SK-MEL-5 (cell line): Measurements from ENCODE around the gene PTPRF. TPM values are rescaled to one million over a fixed set of nuclear protein-coding genes. Genes with fewer than 3 reads are reported as not detected.

ENCODE experiments used
- DNase-seq: peaks from one replicate; pipeline ENCODE4 v3.0.0-alpha.2; 2016; ENCODE audit warnings: low read depth, low spot score
- in situ Hi-C: cut with HindIII; loops from 2 replicates; pipeline ENCODE4 v1.10.0; 2016; ENCODE audit warnings: low sequenced_read_pairs, high pct_unique_total_duplicates, low pct_unique_long_range_greater_than_20kb
- total RNA-seq: library from RNA; depleted of rRNA; stranded (reverse); fragments of >200 nt; shearing (Covaris generic); gene quantifications from 2 replicates; pipeline ENCODE4 v1.2.3, GENCODE V29; 2014

PTPRF gene
- total RNA-seq, 1 experiment from 2014 or later = 6.3 TPM

DNA sequence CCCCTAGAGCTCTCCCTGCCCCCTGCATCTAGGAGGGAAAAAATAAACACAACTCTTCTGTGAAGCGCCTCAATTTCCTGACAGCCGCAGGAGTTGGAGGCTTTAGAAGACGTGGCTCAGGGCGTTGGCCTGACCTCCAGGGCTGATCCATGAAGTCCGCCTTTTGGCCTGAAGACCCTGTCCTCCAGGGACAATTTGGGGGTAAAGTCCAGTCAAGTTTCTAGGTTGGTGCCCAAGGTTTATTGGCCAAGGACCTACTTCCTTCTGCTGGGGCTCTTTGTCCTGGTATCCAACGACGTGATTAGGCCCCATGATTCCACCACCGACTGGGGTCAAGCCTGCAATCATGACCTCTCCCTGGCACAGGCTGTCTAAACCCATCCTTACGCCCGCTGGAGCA is 54.9 kb downstream of the PTPRF start:
- DNase-seq = no peak
- in situ Hi-C loops = no loop called here

DNA sequence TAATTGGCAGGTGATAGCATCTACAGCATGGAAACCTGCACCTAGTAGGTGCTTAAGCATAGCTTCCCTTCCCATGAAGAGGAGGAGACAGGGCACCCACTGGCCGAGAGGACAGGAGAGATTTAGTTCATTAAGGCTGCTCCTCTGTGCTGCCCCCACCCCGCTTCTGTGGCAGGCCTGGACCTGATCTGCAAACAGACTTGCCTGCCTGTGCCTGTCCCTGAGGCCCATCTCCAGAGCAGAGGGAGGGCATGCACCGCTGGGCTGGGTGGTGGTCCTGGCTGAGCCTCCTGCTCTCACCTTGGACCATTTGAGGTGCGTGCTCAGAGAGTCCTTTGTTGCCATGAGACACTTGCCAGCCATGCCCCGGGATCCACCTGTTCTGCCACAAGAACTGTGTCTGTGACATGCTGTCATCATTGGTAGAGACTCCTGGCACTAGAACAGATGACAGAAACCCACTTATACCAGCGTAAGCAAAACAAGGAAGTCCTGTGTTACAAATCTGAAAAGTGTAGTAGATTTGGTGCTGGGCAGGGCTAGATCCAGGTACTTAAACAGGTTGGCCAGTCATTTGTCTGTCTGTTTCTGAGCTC is 55.6 kb downstream of the PTPRF start:
- in situ Hi-C loops = no loop called here

DNA sequence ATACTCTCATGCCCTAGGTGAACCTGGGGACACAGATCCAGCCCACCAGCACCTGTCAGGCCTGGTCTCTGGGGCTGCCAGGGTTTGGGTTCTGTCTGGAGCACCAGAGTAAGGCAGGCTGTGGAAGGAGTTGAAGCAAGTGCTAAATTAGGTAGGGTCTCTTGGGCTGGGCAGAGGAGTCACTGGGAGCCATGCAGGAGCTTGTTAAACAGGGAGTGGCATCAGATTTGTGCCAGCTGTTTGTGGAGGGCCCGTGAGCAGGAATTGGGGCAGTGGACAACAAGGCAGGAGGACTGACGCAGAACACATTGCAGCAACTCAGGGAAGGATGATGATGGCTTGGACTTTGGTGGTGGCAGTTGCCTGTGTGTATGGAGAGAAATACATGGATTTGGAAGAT is 56.3 kb downstream of the PTPRF start:
- in situ Hi-C loops = no loop called here
- no peak for DNase-seq

More for the DNA sequence above, 55.6 kb downstream of the PTPRF start:
- DNase-seq = no peak

DNA sequence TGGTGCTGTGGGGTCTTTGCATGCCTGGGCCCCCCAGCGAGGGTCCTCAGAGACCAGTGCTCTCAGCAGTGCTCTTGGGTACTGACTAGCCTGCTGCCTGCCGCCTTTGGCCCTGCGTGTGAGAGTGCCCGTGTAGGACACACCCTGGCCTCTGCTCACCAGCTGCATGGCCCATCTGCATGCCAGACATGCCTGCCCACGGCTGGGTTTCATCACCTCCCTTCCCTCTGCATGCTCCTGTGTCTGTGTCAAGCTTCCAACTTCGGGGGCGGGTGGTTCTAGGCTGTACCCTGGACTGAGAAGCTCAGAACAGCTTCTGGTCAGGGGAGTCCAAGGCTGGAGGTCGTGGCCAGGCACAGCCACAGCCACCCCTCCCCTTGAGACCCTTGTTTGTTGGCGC is 56.9 kb downstream of the PTPRF start:
- in situ Hi-C loops = no loop called here
- DNase-seq = no peak

DNA sequence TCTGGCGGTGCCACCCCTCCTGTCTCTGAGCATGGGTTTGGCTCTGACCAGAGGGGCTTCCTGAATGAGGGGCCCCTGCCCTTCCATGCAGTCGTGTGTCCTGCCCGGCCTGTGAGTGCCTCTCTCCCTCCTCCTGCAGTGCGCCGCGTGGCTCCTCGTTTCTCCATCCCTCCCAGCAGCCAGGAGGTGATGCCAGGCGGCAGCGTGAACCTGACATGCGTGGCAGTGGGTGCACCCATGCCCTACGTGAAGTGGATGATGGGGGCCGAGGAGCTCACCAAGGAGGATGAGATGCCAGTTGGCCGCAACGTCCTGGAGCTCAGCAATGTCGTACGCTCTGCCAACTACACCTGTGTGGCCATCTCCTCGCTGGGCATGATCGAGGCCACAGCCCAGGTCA is 57.9 kb downstream of the PTPRF start:
- in situ Hi-C loops = no loop called here
- no peak for DNase-seq

DNA sequence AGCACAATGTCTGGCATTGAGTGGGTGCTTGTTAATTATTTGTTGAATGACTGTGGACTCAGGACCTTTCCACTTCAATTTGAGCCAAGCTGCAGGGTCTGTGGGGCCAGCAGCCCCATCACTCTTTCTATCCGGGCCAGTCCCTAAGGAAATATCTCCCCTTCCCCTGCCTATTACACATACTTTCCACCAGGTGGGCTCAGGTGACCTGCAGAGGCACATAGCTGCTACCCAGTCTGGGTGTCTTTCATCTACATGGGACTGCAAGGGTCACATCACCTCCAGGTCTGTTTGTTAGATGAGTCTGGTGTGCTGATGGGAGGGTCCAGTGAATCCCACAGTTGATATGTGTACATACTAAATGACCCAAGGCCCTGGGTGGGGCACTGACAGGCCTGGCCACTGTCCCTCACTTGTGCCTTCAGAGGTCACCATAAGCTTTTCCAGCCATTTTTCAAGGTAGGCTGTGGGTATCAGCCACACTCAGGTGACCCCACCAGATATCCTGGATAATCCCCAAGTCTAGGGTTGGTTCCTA is 59.8 kb downstream of the PTPRF start:
- no peak for DNase-seq

DNA sequence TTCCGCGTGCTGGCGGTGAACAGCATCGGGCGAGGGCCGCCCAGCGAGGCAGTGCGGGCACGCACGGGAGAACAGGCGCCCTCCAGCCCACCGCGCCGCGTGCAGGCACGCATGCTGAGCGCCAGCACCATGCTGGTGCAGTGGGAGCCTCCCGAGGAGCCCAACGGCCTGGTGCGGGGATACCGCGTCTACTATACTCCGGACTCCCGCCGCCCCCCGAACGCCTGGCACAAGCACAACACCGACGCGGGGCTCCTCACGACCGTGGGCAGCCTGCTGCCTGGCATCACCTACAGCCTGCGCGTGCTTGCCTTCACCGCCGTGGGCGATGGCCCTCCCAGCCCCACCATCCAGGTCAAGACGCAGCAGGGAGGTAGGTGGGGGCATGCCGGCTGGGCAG is 60.5 kb downstream of the PTPRF start:
- in situ Hi-C loops = no loop called here
- DNase-seq = no peak

More for the DNA sequence above, 59.8 kb downstream of the PTPRF start:
- in situ Hi-C loops = no loop called here

DNA sequence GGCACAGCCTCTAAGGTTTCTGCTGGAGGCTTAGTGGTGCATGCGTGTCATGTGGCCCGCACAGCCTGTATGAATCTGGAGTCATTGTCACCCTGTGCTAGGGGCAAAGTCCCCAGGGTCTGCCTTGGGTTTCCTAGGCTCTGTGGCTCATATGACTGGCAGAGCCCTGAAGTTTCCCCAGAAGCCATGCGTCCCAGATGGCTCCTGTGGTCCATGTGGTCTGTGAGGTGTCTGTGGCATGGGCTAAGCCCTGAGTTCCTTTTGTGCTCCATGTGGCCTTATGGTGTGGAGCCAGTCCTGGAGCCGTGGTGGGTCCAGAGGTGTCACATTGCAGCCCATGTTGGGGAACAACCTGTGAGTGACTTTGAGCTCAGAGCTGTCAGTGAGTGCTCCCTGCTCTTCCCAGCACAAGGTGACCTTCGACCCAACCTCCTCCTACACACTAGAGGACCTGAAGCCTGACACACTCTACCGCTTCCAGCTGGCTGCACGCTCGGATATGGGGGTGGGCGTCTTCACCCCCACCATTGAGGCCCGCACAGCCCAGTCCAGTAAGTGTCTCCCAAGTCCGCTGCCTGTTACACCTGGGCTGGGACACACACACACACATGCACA is 61.5 kb downstream of the PTPRF start:
- no peak for DNase-seq
- in situ Hi-C loops = no loop called here

DNA sequence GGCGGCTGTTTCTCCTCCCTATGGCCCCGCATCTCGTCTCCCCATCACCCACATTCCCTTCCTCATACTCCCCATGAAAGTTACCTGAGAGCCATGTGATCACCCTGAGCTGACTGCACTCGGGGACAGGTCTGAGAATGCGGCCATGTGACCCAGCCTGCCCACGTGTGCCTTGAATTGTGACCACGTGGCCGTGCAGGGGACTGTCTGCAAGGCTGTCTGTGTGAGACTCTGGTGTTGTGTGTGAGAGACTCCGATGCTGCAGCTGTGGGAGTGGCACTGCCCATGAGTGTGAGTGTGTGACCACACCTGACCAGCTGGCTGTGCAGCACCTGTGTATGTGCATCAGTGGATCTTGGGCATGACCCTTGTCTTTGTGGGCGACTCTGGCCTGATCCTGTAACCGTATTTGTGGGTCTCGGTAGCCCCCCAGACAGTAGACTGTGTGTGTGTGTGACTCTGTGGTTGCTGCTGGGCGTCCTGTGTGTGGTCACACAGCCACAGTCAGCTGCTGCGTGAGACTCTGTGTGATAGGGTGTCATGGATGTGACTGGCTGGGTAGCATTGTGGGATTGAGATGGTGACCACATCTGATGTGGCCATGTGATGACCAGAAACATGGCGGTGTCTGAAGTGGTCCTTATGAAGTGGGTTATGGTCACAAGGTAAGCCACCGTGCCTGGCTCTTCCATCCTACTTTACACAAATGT is 62.4 kb downstream of the PTPRF start:
- in situ Hi-C loops = no loop called here
- DNase-seq = no peak

DNA sequence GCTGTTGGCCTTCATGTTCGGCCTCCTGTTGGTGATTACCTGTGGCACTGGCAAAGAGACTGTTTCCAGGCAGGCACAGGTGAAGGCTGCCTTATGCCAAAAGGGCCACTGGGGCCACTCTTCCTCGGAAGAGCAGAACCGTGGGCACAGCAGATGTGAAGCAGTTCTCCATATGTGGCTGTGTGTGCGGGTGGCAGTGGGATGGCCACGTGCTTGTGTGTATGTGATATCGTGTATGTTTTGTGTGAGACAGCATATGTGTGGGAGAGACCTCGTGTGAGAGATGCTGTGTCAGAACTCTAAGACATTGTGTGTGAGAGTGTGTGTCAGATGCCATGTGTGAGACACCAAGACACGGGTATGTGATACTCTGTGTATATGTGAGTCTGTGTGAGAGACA is 65.9 kb downstream of the PTPRF start:
- in situ Hi-C loops = no loop called here

DNA sequence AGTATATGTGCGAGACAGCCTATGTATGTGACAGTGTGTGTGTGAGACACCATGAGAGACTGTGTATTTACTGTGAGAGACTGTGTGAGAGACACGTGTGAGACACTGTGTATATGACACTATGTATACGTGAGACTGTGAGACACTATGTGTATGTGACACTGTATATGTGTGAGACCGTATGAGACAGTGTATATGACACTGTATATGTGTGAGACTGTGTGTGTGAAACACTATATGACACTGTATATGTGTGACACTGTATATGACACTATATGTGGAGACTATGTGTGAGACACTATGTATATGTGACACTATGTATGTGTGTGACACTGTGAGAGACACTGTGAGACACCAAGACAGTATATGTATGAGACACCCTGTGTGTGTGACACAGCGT is 66.3 kb downstream of the PTPRF start:
- DNase-seq = no peak
- in situ Hi-C loops = no loop called here

More for the DNA sequence above, 65.9 kb downstream of the PTPRF start:
- no peak for DNase-seq

DNA sequence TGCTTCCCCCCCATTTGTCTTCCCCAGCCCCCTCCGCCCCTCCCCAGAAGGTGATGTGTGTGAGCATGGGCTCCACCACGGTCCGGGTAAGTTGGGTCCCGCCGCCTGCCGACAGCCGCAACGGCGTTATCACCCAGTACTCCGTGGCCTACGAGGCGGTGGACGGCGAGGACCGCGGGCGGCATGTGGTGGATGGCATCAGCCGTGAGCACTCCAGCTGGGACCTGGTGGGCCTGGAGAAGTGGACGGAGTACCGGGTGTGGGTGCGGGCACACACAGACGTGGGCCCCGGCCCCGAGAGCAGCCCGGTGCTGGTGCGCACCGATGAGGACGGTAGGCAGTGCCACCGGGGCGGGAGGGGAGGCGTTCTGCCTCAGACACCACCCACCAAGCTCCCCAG is 67.0 kb downstream of the PTPRF start:
- no peak for DNase-seq
- in situ Hi-C loops = no loop called here

DNA sequence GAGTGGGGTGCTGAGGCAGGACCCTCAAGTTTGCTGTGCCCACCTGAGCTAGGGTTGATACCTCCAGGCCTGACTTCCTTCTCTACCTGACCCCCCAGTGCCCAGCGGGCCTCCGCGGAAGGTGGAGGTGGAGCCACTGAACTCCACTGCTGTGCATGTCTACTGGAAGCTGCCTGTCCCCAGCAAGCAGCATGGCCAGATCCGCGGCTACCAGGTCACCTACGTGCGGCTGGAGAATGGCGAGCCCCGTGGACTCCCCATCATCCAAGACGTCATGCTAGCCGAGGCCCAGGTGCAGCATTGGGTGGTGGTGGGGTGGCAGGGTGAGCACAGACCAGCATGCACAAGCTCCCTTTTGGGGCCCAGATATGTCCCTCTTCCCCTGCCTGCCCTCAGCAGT is 67.9 kb downstream of the PTPRF start:
- DNase-seq = no peak
- in situ Hi-C loops = no loop called here

DNA sequence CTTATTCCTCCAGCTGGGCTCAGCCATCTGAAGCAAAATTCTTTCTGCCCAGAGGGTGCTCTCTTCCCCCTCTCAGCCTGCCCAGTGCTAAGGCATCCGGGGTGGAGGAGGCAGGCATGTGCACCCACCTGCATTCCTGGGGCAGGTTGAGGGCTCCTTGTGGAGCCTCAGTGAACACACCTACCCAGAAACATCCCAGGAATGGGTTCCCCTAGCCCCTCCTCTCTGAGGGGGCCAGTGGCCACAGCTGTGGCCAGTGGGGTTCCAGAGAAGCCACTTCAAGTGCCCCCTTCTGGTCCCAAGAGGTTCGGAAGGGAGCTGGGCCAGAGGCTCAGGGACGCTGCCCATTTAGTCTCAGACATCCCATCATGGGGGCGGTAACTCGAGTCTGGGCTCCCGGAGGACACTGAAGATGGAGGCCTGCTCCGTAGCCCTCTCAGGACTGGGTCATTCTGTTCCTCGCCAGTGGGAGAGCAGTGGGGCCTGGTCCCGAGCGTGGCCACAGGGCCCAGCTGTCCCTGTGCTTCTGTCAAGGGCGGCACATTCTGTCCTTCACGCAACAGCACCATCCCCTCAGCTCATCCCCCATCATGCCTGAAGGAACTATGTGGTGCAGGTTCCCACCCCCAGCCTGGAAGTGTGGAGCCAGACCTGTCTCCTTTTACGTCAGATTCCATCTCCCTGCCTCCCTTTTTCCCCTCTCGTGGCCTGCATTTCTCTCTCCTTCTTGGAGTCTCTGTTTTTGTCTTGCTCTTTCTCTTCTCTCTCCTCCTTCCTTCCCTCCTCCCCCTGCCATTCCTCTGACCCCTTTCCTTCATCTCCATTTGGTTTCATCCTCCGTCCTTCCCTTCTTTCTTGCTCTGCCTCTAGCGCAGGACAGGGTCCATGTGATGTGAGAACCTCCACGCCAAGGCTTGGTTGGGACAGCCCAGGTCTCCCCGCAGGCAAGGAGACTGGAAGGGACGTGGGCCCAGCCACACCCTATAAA is 69.6 kb downstream of the PTPRF start:
- in situ Hi-C loops = no loop called here
- no peak for DNase-seq

DNA sequence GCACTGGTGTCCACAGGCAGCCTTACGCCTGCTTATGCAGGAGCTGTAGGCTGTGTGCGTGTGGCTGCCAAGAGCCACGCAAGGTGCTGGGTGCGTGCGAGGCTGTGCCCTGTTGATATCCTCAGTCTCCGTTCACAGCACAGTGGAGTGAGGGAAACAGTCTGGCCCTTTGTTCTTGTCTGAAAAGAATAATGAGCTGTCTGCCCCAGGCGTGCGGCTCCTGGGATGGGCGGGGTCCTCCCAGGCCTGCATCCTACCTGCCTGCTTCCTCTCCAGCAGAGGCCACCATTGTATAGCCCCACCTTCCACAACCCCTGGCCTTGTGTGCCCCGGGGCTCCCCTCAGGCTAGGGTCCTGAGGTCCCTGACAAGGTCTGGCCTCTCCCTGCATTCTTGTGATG is 72.3 kb downstream of the PTPRF start:
- DNase-seq = no peak
- in situ Hi-C loops = no loop called here

DNA sequence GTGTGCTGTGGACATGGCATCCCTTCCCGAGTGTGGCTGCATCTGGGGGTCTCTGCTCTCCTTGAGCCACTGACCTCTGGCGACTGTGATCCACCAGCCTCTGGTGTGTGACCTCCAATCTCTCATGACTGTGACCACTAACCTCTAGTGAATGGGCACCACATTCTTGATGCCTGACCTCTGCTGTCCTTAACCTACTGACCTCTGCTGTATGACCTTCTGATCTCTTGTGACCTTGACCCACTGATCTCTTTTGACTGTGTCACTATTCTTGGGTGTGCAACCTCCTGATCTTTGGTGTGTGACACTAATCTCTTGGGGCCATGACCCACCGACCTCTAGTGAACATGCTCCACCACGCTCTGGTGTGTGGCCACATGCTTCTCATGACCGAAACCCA is 73.5 kb downstream of the PTPRF start:
- DNase-seq = no peak
- in situ Hi-C loops = no loop called here

DNA sequence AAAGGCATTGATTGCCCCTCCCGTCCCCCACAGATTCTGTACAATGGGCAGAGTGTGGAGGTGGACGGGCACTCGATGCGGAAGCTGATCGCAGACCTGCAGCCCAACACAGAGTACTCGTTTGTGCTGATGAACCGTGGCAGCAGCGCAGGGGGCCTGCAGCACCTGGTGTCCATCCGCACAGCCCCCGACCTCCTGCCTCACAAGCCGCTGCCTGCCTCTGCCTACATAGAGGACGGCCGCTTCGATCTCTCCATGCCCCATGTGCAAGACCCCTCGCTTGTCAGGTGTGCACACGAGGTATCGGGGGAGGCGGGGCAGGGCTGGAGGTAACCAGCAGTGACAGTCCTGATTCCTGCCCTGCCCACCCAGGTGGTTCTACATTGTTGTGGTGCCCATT is 74.5 kb downstream of the PTPRF start:
- no peak for DNase-seq
- in situ Hi-C loops = no loop called here

DNA sequence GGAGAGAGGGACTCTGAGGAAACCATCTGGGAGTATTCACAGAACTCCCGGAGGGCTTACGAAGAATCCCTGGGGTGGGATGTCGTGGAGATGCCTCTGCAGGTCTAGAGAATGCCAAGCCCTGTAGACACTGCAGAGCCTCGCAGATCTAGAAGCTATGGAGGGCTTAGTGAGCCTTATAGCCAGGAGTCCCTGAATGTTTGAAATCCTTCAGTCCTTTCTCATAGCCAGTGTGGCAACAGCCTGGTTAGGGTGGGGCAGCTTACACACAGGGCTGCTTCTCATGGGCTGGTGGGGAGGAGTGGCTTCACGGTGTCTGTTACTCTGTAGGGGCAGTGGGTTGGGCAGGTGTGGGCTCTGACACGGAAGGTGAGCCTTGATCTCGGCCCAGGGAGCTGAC is 75.1 kb downstream of the PTPRF start:
- DNase-seq = no peak
- in situ Hi-C loops = no loop called here
